HFF-Myc (cell line): ENCODE data around the gene GALNT2.

Source experiments
- DNase-seq: peaks from one replicate; pipeline ENCODE4 v3.0.0-alpha.2; 2011; ENCODE audit warnings: low read depth; ENCODE audit errors: extremely low read depth
- H3K4me3 ChIP-seq: replicated peaks from 2 replicates; pipeline ENCODE4 v1.5.1; 2011; ENCODE audit warnings: low read depth, mild to moderate bottlenecking, control low read depth, low read length
- TF ChIP-seq, protein P1 (sequence below): IDR thresholded peaks from 2 replicates; pipeline ENCODE4 v1.5.1; 2012; ENCODE audit warnings: mild to moderate bottlenecking, low read depth, low read length, control low read depth; ENCODE audit errors: missing control alignments

Gene GALNT2

GRCh38 chr1:230103306-230104173 is 36.5 kb downstream of the GALNT2 start:
- no peak for DNase-seq
- TF ChIP-seq, protein P1, sequence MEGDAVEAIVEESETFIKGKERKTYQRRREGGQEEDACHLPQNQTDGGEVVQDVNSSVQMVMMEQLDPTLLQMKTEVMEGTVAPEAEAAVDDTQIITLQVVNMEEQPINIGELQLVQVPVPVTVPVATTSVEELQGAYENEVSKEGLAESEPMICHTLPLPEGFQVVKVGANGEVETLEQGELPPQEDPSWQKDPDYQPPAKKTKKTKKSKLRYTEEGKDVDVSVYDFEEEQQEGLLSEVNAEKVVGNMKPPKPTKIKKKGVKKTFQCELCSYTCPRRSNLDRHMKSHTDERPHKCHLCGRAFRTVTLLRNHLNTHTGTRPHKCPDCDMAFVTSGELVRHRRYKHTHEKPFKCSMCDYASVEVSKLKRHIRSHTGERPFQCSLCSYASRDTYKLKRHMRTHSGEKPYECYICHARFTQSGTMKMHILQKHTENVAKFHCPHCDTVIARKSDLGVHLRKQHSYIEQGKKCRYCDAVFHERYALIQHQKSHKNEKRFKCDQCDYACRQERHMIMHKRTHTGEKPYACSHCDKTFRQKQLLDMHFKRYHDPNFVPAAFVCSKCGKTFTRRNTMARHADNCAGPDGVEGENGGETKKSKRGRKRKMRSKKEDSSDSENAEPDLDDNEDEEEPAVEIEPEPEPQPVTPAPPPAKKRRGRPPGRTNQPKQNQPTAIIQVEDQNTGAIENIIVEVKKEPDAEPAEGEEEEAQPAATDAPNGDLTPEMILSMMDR = no peak
- H3K4me3 ChIP-seq = no peak overlapping the region

GRCh38 chr1:230104395-230105244 is 37.6 kb downstream of the GALNT2 start:
- H3K4me3 ChIP-seq = peak overlapping the region; percentile 10
- TF ChIP-seq, protein P1 = no peak
- DNase-seq = peak; percentile 95

GRCh38 chr1:230105245-230105753 is 38.3 kb downstream of the GALNT2 start:
- DNase-seq = no peak
- H3K4me3 ChIP-seq = no peak overlapping the region
- TF ChIP-seq, protein P1 = no peak

DNA sequence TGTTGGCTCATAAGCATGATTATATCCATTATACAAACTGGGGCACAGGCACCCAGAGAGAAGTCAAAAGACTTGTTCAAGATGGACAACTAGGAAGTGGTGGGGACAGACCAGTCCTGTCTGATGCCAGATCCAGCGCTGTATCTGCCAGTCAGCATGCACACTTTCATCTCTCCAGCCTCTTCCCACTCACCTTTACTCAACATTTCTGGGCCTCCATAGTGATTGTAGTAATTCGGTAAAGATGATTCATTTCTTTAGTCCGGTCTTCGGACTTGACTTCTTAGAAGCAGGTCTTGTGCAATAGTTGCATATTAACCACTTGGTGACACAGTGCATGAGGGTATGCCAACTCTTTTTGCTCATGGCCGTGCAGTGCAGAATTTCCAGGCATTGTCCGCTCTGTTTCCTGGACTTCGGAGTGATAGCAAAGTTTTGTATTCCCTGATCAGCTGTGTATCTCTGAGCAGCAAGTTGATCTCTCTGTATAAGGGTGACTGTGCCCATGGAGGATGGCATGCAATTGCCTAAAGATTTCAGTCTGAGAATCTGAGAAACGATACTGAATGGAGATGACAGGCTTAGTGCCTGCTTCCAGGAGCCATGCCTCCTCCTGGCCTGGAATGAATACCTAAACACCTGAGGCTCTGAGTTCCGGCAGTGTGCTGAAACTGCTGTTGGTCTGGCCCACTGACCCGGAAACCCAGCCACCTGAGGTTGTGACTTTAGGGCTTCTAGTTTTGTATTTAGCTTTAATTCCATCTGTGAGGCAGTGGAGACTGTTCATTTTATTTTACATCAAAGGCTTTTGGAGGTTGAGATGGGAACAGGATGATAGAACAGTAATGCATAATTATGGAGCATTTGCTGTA is 39.0 kb downstream of the GALNT2 start:
- TF ChIP-seq, protein P1 = no peak
- DNase-seq = no peak
- no peak overlapping the region for H3K4me3 ChIP-seq

GRCh38 chr1:230107941-230108340 is 40.9 kb downstream of the GALNT2 start:
- DNase-seq = no peak
- TF ChIP-seq, protein P1 = no peak

GRCh38 chr1:230108580-230108979 is 41.5 kb downstream of the GALNT2 start:
- no peak overlapping the region for H3K4me3 ChIP-seq
- TF ChIP-seq, protein P1 = no peak
- no peak for DNase-seq

More at GRCh38 chr1:230107941-230108340, 40.9 kb downstream of the GALNT2 start:
- H3K4me3 ChIP-seq = no peak overlapping the region
